ENCODE results near the gene DACT2. TPM values are rescaled to one million over a fixed set of nuclear protein-coding genes. Genes with fewer than 3 reads are reported as not detected.

Gene DACT2
- total and polyA plus RNA-seq, 10 of the 15 experiments (the other 5 are each of a cell fraction or from before 2014, with no cell fraction given), result not detected

GRCh38 chr6:168294901-168295300 lies 24.7 kb downstream of the DACT2 start:
- FAIRE-seq, result no peak
- 14% methylated on average over 7 of the region's 7 CpGs for WGBS (ENCODE audit: insufficient coverage, insufficient replicate concordance, low lambda C conversion rate, missing lambda C conversion rate)
- intact Hi-C loops (cut with micrococcal nuclease; ENCODE audit: unreplicated experiment), result no loop called here
- no peak overlapping the region for H3K4me3 ChIP-seq
- no peak overlapping the region for H3K4me2 ChIP-seq (ENCODE audit: control insufficient read depth, insufficient read depth)
- no peaks in the 10 kb centered on the region for H3K4me1 ChIP-seq (ENCODE audit: control insufficient read depth, insufficient read depth, low read length)
- TF ChIP-seq NR2C2 (IDR thresholded peaks at IDR 0.05; ENCODE audit: borderline replicate concordance, control insufficient read depth, insufficient read length, low read depth) (no peak), SMAD1 (IDR thresholded peaks at IDR 0.05; ENCODE audit: low read depth, partially characterized antibody) (no peak), MLLT1 (IDR thresholded peaks at IDR 0.05) (no peak), BMI1 (IDR thresholded peaks at IDR 0.05; ENCODE audit: borderline replicate concordance) (no peak), IKZF1 (conservative IDR thresholded peaks at IDR 0.05) (no peak), ZNF622 (IDR thresholded peaks at IDR 0.05) (no peak), RAD51 (IDR thresholded peaks at IDR 0.05) (no peak), ZBTB33 (IDR thresholded peaks at IDR 0.05) (no peak), SRF (IDR thresholded peaks at IDR 0.05; ENCODE audit: low read depth in 2 of 2, low read length in 2 of 2) (no peak), ZNF274 (IDR thresholded peaks at IDR 0.05; ENCODE audit: insufficient read depth, insufficient read length) (no peak), MXI1 (IDR thresholded peaks at IDR 0.05; ENCODE audit: low read depth, low read length) (no peak), MTA2 (IDR thresholded peaks at IDR 0.05; ENCODE audit: low read depth) (no peak), IRF3 (IDR thresholded peaks at IDR 0.05) (no peak), RELA (IDR thresholded peaks at IDR 0.05; ENCODE audit: borderline replicate concordance, partially characterized antibody) (no peak), SMARCA5 (IDR thresholded peaks at IDR 0.05) (no peak)
- ChIA-PET RAD21 (ENCODE audit: unreplicated experiment) (no interaction called here), POLR2A (no interaction called here), SMC1A (ENCODE audit: uncharacterized antibody, unreplicated experiment) (no interaction called here), CTCF (no interaction called here)
- H3K36me3 ChIP-seq (ENCODE audit: control insufficient read depth in 2 of 2, insufficient read depth in 2 of 2, low read length in 1 of 2), result no peaks in the 10 kb centered on the region
- no peak for DNase-seq (ENCODE audit: low read depth, low spot score)
- no peak for ATAC-seq
- BruUV-seq (replicated peaks), result no TSS peak
- no peak overlapping the region for H2AFZ ChIP-seq (ENCODE audit: control insufficient read depth, low read depth, low read length)
- H3K79me2 ChIP-seq (ENCODE audit: control insufficient read depth, insufficient read depth, low read length), result no peaks in the 10 kb centered on the region
- in situ Hi-C loops (cut with MboI), result no loop called here
- H3K27ac ChIP-seq (ENCODE audit: control insufficient read depth, insufficient read depth), result no peak overlapping the region
- H3K9ac ChIP-seq (ENCODE audit: control insufficient read depth, insufficient read depth, low read length), result no peak overlapping the region
- H3K27me3 ChIP-seq (replicated peaks in 1 of 2; ENCODE audit: control insufficient read depth in 2 of 2, insufficient read depth in 2 of 2, low read length in 1 of 2), result no peaks in the 10 kb centered on the region
- H4K20me1 ChIP-seq (ENCODE audit: control insufficient read depth, insufficient read depth), result no peaks in the 10 kb centered on the region
- H3K9me3 ChIP-seq (replicated peaks; ENCODE audit: control insufficient read depth, insufficient read depth, low read length), result no peaks in the 10 kb centered on the region
